ENCODE results near the gene INPP1.

DNA sequence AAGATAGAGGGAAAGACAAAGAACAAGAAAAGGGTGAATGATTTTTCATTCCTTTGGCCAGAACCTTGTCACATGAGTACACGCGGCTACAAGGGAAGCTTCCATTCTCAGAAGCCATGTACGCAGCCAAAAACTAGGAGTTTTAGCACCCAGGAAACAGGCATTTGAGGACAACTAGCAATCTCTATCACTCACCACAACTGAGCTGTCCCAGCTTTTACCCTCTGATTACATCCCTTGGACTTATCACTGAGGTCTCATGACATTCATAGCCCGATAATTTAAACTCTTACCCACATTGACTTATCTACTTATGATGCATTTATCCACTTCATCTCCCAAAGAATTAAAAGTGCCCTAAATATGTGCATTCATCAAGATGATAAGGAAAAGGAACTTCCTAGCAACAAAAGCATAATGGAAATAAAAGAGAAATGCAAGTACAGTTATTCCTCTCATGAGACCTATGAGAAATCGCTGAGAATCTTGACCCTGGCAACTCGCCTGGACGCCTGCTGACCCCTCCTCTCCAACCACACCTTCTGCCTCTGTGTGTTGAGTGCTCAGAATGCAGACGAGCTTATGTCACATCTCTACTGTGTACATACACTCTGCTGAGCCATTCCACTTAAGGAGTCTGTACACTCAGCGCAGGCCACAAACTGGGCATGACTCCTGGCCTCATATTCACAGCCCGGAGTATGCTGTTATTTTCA, 36.0 kb downstream of the INPP1 start:
- TF ChIP-seq, protein P1, sequence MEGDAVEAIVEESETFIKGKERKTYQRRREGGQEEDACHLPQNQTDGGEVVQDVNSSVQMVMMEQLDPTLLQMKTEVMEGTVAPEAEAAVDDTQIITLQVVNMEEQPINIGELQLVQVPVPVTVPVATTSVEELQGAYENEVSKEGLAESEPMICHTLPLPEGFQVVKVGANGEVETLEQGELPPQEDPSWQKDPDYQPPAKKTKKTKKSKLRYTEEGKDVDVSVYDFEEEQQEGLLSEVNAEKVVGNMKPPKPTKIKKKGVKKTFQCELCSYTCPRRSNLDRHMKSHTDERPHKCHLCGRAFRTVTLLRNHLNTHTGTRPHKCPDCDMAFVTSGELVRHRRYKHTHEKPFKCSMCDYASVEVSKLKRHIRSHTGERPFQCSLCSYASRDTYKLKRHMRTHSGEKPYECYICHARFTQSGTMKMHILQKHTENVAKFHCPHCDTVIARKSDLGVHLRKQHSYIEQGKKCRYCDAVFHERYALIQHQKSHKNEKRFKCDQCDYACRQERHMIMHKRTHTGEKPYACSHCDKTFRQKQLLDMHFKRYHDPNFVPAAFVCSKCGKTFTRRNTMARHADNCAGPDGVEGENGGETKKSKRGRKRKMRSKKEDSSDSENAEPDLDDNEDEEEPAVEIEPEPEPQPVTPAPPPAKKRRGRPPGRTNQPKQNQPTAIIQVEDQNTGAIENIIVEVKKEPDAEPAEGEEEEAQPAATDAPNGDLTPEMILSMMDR (conservative IDR thresholded peaks at IDR 0.05 in 1 of 2, IDR thresholded peaks at IDR 0.05 in 1 of 2; ENCODE audit: extremely low read depth in 1 of 2, insufficient read depth in 1 of 2, low read depth in 1 of 2, low read length in 2 of 2): no peak
- no peak for TF ChIP-seq EZH2 (IDR thresholded peaks at IDR 0.05; ENCODE audit: borderline replicate concordance, low read length)

All from mammary epithelial cell (primary cell).